Breast epithelium (tissue), 4 donors: ENCODE measurements around the gene TLCD3A. TPM values are rescaled to one million over a fixed set of nuclear protein-coding genes. Genes with fewer than 3 reads are reported as not detected.
A peak's percentile ranks its signal among the peaks of the same experiment; 100 is the strongest.
"Not testable (repeated sequence)": the region's sequence is repeated elsewhere in the genome, so short reads cannot be mapped to it uniquely, and the experiment has no call there.

Experiments used
- DNase-seq, 2 donors: peaks; one replicate each; pipeline ENCODE4 v3.0.0-alpha.2; 2019; ENCODE audit warnings: low spot score in 2 of 2
- H3K27ac ChIP-seq, 2 donors: fragments of 200-600 bp; sonication (generic) in 1 of 2; one replicate each; pipeline ENCODE4 v1.5.1; 2016 to 2019; ENCODE audit warnings: mild to moderate bottlenecking in 1 of 2
- H3K27me3 ChIP-seq, 2 donors: fragments of 200-600 bp; sonication (generic) in 1 of 2; one replicate each; pipeline versions ENCODE4 v1.5.1 to v1.6.0; 2017 to 2019; ENCODE audit warnings: control low read depth in 1 of 2, mild to moderate bottlenecking in 1 of 2
- H3K36me3 ChIP-seq: fragments of 200-600 bp; one replicate; pipeline ENCODE4 v1.5.1; 2019
- H3K4me1 ChIP-seq, 2 donors: fragments of 200-600 bp; sonication (generic); one replicate each; pipeline ENCODE4 v1.5.1; 2016 to 2019; ENCODE audit warnings: control low read depth in 1 of 2
- H3K4me3 ChIP-seq, 3 donors: fragments of 200-600 bp; sonication (generic); 1 replicate in 2 of 3; 2 replicates in 1 of 3; pipeline ENCODE4 v1.5.1; 2016 to 2019; ENCODE audit warnings: mild to moderate bottlenecking in 3 of 3, moderate library complexity in 2 of 3
- H3K9me3 ChIP-seq, 2 donors: fragments of 200-600 bp; sonication (generic) in 1 of 2; one replicate each; pipeline ENCODE4 v1.5.1; 2016 to 2019; ENCODE audit warnings: control low read depth in 1 of 2
- CTCF ChIP-seq, 3 donors: fragments of 450-650 bp; IDR thresholded peaks; one replicate each; pipeline ENCODE4 v1.5.1; 2016 to 2017; ENCODE audit warnings: antibody characterized with exemption in 3 of 3, mild to moderate bottlenecking in 3 of 3, moderate library complexity in 3 of 3
- POLR2A ChIP-seq: fragments of 450-650 bp; IDR thresholded peaks from one replicate; pipeline ENCODE4 v1.6.1; 2016; ENCODE audit warnings: antibody characterized with exemption, mild to moderate bottlenecking, moderate library complexity
- POLR2AphosphoS5 ChIP-seq, 3 donors: sonication (generic); formaldehyde crosslinking; IDR thresholded peaks; one replicate each; pipeline ENCODE4 v1.6.1; 2017; ENCODE audit warnings: antibody characterized with exemption in 3 of 3
- intact Hi-C: fragments of 100-400 bp; cut with DNase I; formaldehyde crosslinking; loops from one replicate; pipeline ENCODE4 v1.15.1; 2023; ENCODE audit warnings: low total_unique reads
- total RNA-seq, 3 donors: library from RNA; depleted of rRNA; stranded (reverse); fragments of >200 nt; gene quantifications; one replicate each; pipeline ENCODE4 v1.1.0, GENCODE V29; 2016

The TLCD3A gene
- total RNA-seq, 3 donors from 2014 or later = 5.0 to 5.9 (median 5.6) TPM

- Histone ChIP-seq H3K4me3 (no peak overlapping the region), H3K4me1 (no peaks in the 10 kb centered on the region), H3K27ac (no peak overlapping the region), H3K27me3 (no peaks in the 10 kb centered on the region), H3K9me3 (no peaks in the 10 kb centered on the region), H3K36me3 (peaks cover 10% of the 10 kb centered on the region)
- intact Hi-C loops = no loop called here
- TF ChIP-seq POLR2A (no peak), CTCF (IDR thresholded peaks at IDR 0.05) (no peak), POLR2AphosphoS5 (IDR thresholded peaks at IDR 0.05) (no peak)
- DNase-seq = no peak
Observed at GRCh38 chr17:693791-694638, 38.4 kb upstream of the TLCD3A start.

- TF ChIP-seq CTCF (IDR thresholded peaks at IDR 0.05) = no peak
- TF ChIP-seq POLR2A = no peak
- TF ChIP-seq POLR2AphosphoS5 (IDR thresholded peaks at IDR 0.05) = no peak
- Histone ChIP-seq H3K9me3 (no peaks in the 10 kb centered on the region), H3K4me3 (no peak overlapping the region), H3K27ac (no peak overlapping the region), H3K27me3 (no peaks in the 10 kb centered on the region), H3K4me1 (no peaks in the 10 kb centered on the region), H3K36me3 (peaks cover 10% of the 10 kb centered on the region)
- intact Hi-C loops = no loop called here
- no peak for DNase-seq
Observed at GRCh38 chr17:696369-696768, 36.0 kb upstream of the TLCD3A start.

- intact Hi-C loops = no loop called here
- H3K36me3 ChIP-seq = peaks cover 10% of the 10 kb centered on the region
- H3K4me3 ChIP-seq = no peak overlapping the region
- DNase-seq = no peak
- H3K27me3 ChIP-seq = no peaks in the 10 kb centered on the region
- TF ChIP-seq CTCF (IDR thresholded peaks at IDR 0.05) = no peak
- TF ChIP-seq POLR2A = no peak
- TF ChIP-seq POLR2AphosphoS5 (IDR thresholded peaks at IDR 0.05) = no peak
- no peak overlapping the region for H3K27ac ChIP-seq
- no peaks in the 10 kb centered on the region for H3K4me1 ChIP-seq
- H3K9me3 ChIP-seq = no peaks in the 10 kb centered on the region
Observed at GRCh38 chr17:697682-698081, 34.7 kb upstream of the TLCD3A start.

- DNase-seq, H3K9me3 ChIP-seq, H3K4me3 ChIP-seq, H3K36me3 ChIP-seq, H3K27me3 ChIP-seq, H3K4me1 ChIP-seq, H3K27ac ChIP-seq, intact Hi-C loops: not testable (repeated sequence)
Observed at GRCh38 chr17:698096-698495, 34.3 kb upstream of the TLCD3A start.

- Histone ChIP-seq H3K4me1 (no peaks in the 10 kb centered on the region), H3K36me3 (peaks cover 7% of the 10 kb centered on the region), H3K4me3 (no peak overlapping the region), H3K27me3 (no peaks in the 10 kb centered on the region), H3K9me3 (no peaks in the 10 kb centered on the region), H3K27ac (no peak overlapping the region)
- DNase-seq = peak in 1 of 2 donors; percentile 57
- no peak for TF ChIP-seq CTCF (IDR thresholded peaks at IDR 0.05)
- TF ChIP-seq POLR2A = no peak
- no peak for TF ChIP-seq POLR2AphosphoS5 (IDR thresholded peaks at IDR 0.05)
- intact Hi-C loops = no loop called here
Observed at GRCh38 chr17:699345-699744, 33.1 kb upstream of the TLCD3A start.
